ENCODE measurements around the gene LRRC26. TPM values are rescaled to one million over a fixed set of nuclear protein-coding genes. Genes with fewer than 3 reads are reported as not detected.

Gene LRRC26
- total RNA-seq, 1 donor from 2014 or later: 0.26 TPM

GRCh38 chr9:137163805-137164204, 6.0 kb downstream of the LRRC26 start:
- Histone ChIP-seq H3K4me3 (ENCODE audit: low read depth, low read length) (no peak overlapping the region), H3K36me3 (ENCODE audit: control insufficient read depth, insufficient read depth, low read length) (no peaks in the 10 kb centered on the region), H3K27me3 (ENCODE audit: control insufficient read depth, insufficient read depth, low read length) (peaks cover 22% of the 10 kb centered on the region)
- DNase-seq (ENCODE audit: low read depth): no peak
- FAIRE-seq: no peak
- TF ChIP-seq CTCF (IDR thresholded peaks at IDR 0.05; ENCODE audit: insufficient read depth, low read length, severe bottlenecking): no peak

DNA sequence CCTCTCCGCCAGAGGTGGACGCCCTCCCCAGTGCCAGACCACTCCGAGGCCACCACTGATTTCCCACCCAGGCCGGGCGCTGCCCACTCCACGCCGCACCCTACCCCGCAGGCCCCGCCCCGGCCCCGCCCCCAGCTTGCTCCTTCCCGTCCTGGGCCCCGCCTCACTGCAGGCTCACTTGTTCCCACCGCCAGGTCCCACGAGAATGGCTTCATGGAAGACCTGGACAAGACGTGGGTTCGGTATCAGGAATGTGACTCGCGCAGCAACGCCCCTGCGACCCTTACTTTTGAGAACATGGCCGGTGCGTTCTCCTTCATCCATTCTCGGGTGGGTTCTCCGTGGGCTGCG, 6.5 kb downstream of the LRRC26 start:
- Histone ChIP-seq H3K27me3 (ENCODE audit: control insufficient read depth, insufficient read depth, low read length) (peaks cover 22% of the 10 kb centered on the region), H3K4me3 (ENCODE audit: low read depth, low read length) (peak overlapping the region; percentile 31), H3K36me3 (ENCODE audit: control insufficient read depth, insufficient read depth, low read length) (no peaks in the 10 kb centered on the region)
- DNase-seq (ENCODE audit: low read depth) (no peak), FAIRE-seq (no peak)
- no peak for TF ChIP-seq CTCF (IDR thresholded peaks at IDR 0.05; ENCODE audit: insufficient read depth, low read length, severe bottlenecking)

DNA sequence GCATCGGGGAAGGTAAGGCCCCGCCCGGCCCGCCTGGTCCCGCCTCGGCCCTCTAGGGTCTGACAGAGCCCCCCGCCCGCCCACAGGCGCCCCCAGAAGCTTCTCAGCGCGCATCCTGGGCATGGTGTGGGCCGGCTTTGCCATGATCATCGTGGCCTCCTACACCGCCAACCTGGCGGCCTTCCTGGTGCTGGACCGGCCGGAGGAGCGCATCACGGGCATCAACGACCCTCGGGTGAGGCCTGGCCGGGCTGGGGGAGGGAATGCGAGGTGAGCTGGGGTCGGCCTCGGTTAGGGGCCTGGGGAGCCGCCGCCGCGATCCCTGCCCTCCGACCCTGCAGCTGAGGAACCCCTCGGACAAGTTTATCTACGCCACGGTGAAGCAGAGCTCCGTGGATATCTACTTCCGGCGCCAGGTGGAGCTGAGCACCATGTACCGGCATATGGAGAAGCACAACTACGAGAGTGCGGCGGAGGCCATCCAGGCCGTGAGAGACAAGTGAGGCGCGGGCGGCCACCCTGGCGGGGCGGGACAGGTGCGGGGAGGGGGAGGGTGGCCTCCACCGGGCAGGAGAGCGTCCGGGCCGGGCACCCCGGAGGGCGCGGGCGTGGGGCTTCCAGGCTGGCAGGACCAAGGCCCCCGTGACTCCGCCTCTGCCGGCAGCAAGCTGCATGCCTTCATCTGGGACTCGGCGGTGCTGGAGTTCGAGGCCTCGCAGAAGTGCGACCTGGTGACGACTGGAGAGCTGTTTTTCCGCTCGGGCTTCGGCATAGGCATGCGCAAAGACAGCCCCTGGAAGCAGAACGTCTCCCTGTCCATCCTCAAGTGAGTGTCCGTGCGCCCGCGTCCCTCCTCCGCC, 7.1 kb downstream of the LRRC26 start:
- DNase-seq (ENCODE audit: low read depth) (no peak), FAIRE-seq (no peak)
- no peaks in the 10 kb centered on the region for H3K36me3 ChIP-seq (ENCODE audit: control insufficient read depth, insufficient read depth, low read length)
- TF ChIP-seq CTCF (IDR thresholded peaks at IDR 0.05; ENCODE audit: insufficient read depth, low read length, severe bottlenecking): peak; percentile 32
- peak overlapping the region; percentile 31 for H3K4me3 ChIP-seq (ENCODE audit: low read depth, low read length)
- peaks cover 20% of the 10 kb centered on the region for H3K27me3 ChIP-seq (ENCODE audit: control insufficient read depth, insufficient read depth, low read length)

DNA sequence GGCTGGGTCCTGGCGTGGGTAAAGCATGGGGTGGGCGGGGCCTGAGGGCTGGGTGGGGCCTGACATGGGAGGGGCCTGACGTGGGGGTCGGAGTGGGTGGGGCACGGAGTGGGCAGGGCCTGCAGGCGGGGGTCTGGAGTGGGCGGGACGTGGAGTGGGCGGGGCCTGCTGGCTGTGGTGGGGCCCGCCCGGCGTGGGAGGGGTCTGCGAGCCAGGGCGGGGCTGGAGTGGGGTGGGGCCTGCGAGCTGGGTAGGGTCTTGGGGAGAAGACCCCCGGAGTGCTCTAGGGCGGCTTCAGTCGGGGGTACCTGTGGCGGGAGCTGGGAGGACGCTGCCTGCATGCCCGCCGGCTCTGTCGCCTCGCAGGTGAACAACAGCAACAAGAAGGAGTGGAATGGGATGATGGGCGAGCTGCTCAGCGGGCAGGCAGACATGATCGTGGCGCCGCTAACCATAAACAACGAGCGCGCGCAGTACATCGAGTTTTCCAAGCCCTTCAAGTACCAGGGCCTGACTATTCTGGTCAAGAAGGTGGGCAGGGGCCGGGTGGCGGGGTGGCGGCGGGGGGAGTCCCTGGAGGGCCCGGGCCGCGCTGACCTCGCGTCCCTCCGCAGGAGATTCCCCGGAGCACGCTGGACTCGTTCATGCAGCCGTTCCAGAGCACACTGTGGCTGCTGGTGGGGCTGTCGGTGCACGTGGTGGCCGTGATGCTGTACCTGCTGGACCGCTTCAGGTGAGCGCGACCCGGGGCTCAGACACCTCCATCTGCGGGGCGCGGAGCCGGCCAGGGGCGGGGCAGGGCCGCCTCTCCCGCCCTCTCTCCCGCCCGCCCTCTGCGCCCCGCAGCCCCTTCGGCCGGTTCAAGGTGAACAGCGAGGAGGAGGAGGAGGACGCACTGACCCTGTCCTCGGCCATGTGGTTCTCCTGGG, 8.0 kb downstream of the LRRC26 start:
- no peak for TF ChIP-seq CTCF (IDR thresholded peaks at IDR 0.05; ENCODE audit: insufficient read depth, low read length, severe bottlenecking)
- Histone ChIP-seq H3K36me3 (ENCODE audit: control insufficient read depth, insufficient read depth, low read length) (no peaks in the 10 kb centered on the region), H3K4me3 (ENCODE audit: low read depth, low read length) (no peak overlapping the region), H3K27me3 (ENCODE audit: control insufficient read depth, insufficient read depth, low read length) (peaks cover 20% of the 10 kb centered on the region)
- FAIRE-seq (no peak), DNase-seq (ENCODE audit: low read depth) (no peak)

GRCh38 chr9:137160716-137161557, 8.9 kb downstream of the LRRC26 start:
- H3K27me3 ChIP-seq (ENCODE audit: control insufficient read depth, insufficient read depth, low read length): peaks cover 16% of the 10 kb centered on the region
- DNase-seq (ENCODE audit: low read depth) (no peak), FAIRE-seq (no peak)
- no peak overlapping the region for H3K4me3 ChIP-seq (ENCODE audit: low read depth, low read length)
- TF ChIP-seq CTCF (IDR thresholded peaks at IDR 0.05; ENCODE audit: insufficient read depth, low read length, severe bottlenecking): no peak
- H3K36me3 ChIP-seq (ENCODE audit: control insufficient read depth, insufficient read depth, low read length): no peaks in the 10 kb centered on the region
